HT-29 (cell line): Measurements from ENCODE around the gene ZNF341. TPM values are rescaled to one million over a fixed set of nuclear protein-coding genes. Genes with fewer than 3 reads are reported as not detected.
A peak's percentile ranks its signal among the peaks of the same experiment; 100 is the strongest.

Source experiments
- DNase-seq: peaks from one replicate; pipeline ENCODE4 v3.0.0-alpha.2; 2015; ENCODE audit warnings: low spot score
- total RNA-seq: library from RNA; depleted of rRNA; stranded (reverse); fragments of >200 nt; shearing (Covaris generic); gene quantifications from 2 replicates; pipeline ENCODE4 v1.2.3, GENCODE V29; 2014

ZNF341 gene
- total RNA-seq, 1 experiment from 2014 or later: 5.4 TPM

- DNase-seq: no peak
These were observed 91.2 kb downstream of the ZNF341 start for GRCh38 chr20:33822991-33823390.

- no peak for DNase-seq
These were observed 93.1 kb downstream of the ZNF341 start for GRCh38 chr20:33824852-33825251.

- no peak for DNase-seq
These were observed 93.8 kb downstream of the ZNF341 start for GRCh38 chr20:33825340-33826269.

- peak; percentile 61 for DNase-seq
These were observed 94.6 kb downstream of the ZNF341 start for GRCh38 chr20:33826270-33826897.

GRCh38 chr20:33827109-33827508 lies 95.3 kb downstream of the ZNF341 start:
- no peak for DNase-seq

- no peak for DNase-seq
These were observed 96.0 kb downstream of the ZNF341 start for GRCh38 chr20:33827634-33828325.

GRCh38 chr20:33828326-33828844 lies 96.6 kb downstream of the ZNF341 start:
- DNase-seq: no peak

GRCh38 chr20:33828967-33829560 lies 97.3 kb downstream of the ZNF341 start:
- DNase-seq: no peak

GRCh38 chr20:33829636-33830035 lies 97.8 kb downstream of the ZNF341 start:
- no peak for DNase-seq

- DNase-seq: no peak
These were observed 98.6 kb downstream of the ZNF341 start for GRCh38 chr20:33830371-33830770.

- no peak for DNase-seq
These were observed 100.5 kb downstream of the ZNF341 start for GRCh38 chr20:33832103-33832804.

GRCh38 chr20:33833333-33833732 lies 101.5 kb downstream of the ZNF341 start:
- DNase-seq: no peak

GRCh38 chr20:33835615-33836172 lies 103.9 kb downstream of the ZNF341 start:
- no peak for DNase-seq

- DNase-seq: no peak
These were observed 104.5 kb downstream of the ZNF341 start for GRCh38 chr20:33836277-33836676.

- DNase-seq: no peak
These were observed 105.5 kb downstream of the ZNF341 start for GRCh38 chr20:33837096-33837830.

- no peak for DNase-seq
These were observed 106.5 kb downstream of the ZNF341 start for GRCh38 chr20:33838035-33838864.

GRCh38 chr20:33839591-33839990 lies 107.8 kb downstream of the ZNF341 start:
- DNase-seq: no peak

GRCh38 chr20:33840160-33840559 lies 108.4 kb downstream of the ZNF341 start:
- no peak for DNase-seq
